Brain pericyte (primary cell): Measurements from ENCODE around the gene RGL1.
A peak's percentile ranks its signal among the peaks of the same experiment; 100 is the strongest.

ENCODE experiments used
- DNase-seq: peaks from one replicate; pipeline ENCODE4 v3.0.0-alpha.2; 2012; ENCODE audit warnings: low read depth, low spot score

RGL1 gene

DNA sequence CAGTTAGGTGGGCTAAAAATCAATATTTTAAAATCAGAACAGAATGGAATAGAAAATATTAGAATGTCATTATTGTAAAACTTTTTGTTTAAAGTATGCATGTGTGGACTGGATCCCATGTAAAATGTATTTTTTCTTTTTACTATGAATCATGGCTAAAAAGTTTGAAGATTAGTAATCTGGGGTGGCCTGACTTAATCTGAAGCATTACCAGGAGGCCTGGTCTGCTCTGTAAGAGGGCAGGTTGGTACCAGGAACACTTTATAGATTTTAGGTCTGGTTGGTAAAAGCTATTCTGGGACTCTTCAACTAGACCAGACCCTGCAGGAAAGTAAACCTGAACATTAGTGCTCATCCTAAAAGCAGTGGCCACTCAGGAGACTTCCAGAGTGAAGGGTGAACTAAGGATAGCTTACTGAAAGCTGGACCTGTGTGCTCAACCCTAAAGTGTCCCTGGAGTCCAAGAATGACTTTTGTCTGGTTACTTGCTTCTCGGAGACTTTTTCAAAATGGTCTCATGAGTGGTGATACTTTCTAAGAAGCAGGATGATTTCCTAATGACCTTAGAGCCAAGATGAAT lies 16.5 kb downstream of the RGL1 start:
- DNase-seq = no peak

DNA sequence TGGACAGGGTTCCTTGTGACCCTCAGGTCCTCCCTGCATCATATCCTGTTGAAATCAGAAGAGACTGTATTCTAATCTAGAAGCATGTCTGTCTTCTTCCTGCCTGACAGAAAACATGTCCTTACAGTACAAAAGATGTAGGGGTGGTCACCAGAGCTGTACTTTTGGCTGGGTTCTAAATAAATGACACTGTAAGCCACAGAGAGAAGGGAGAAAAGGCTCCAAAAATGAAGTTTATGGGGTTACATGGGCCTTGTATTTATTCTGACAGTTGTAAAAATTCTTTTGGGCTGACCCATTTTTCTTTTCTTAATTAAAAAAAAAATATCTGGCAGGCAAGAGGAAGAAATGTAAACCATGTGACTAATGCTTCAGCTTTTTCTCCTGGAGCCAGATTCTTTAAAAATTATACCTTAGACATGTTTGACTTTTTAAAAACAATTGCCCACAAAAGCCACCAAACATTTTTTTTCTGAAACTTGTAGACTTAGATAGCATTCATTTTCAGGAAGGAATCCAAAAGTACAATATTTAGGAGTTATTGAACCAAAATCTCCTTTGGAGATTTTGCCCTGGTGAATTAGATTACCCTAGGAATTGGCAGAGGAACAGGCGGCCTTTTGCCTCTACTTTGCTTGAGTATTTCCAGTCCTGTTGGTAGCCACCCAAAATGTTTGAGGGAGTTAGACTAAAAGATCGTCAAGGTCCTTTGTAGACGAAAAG lies 17.1 kb downstream of the RGL1 start:
- DNase-seq = no peak

DNA sequence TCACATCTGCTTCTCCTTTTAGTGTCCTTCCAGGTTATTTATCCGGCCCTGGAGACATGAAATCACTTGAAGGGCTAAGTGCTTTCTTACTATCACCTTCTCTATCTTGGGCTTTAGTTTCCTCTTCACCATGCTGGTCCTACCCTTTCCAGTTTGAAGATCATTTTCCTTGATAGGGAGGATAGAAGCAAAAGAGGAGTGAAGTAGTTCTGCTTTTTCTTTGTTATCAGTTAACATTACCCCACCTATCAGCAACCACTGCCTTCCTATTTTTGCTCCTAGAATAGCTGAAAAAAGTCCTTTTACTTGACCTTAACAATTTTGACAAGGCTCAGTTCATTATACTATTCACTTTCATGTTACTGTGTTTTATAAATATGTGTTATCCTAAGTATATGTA lies 19.4 kb downstream of the RGL1 start:
- DNase-seq = no peak

DNA sequence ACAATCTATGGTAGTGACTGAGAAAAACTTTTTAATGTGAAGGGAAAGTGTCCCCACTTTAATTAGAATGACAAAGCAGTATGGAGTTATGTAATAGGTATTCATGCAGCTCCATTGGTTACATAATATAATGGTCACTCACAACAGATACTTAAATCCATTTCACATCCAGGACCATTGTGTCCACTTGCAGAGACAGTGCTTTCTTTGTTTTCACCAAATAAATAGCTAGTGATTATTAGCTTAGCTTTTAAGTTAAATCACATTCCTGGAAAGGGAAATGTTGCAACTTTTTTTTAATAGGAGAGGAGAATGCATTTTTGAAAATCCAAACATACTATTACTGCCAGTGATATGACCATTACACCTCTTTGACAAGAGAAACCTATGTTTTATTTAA lies 22.9 kb downstream of the RGL1 start:
- no peak for DNase-seq

DNA sequence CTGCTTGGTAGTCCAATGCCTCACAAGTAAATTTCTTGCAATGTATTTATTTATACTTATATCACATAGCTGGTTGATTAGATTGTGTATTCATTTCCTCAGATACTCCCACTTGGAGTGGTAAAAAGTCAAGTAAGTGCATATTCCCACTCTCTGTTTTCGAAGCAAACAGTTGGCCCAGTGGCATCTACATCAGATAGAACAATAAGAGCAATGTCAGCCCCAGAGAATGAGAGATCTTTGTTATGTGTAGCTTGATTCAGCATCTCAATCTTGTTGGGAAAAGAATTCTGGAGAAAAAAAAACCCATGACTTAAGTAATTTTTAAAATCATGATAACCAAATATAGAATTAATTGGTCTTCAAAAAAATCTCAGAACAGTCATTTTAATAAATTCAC lies 25.5 kb downstream of the RGL1 start:
- DNase-seq = no peak

DNA sequence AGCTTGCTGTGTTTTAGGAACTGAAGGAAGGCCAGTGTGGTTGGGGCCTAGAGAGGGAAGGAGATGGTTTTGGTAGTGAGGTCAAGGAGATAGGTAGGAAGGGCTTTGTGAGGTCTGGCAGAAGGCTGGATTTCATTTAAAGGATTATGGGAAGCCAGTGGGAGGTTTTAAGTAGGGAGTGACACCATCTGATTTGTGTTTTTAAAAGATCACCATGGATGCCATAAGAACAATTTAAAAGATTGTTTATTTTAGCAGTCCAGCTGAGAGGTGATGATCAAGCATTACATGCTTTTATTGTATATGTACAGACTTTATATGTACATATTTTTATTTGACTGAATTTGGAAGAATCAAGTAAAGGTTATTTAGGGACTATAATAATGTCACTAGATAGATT lies 26.4 kb downstream of the RGL1 start:
- no peak for DNase-seq

DNA sequence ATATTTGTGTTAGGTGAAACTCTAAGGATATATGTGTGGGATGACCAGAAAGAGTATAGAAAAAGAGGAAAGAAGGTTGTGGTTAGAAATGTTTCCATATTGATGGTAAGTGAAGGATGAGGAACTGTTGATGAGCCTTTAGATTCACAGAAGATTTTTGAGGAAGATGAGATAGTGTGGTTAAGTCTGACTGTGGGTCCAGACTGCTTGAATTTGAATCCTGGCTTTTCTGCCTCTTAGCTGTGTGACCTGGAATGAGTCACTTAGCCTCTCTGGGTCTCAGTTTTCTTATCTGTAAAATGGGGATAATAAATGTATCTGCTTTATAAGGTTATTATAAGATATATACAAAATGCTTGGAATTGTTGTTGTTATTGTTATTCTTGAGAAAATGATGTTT lies 27.5 kb downstream of the RGL1 start:
- DNase-seq = no peak

DNA sequence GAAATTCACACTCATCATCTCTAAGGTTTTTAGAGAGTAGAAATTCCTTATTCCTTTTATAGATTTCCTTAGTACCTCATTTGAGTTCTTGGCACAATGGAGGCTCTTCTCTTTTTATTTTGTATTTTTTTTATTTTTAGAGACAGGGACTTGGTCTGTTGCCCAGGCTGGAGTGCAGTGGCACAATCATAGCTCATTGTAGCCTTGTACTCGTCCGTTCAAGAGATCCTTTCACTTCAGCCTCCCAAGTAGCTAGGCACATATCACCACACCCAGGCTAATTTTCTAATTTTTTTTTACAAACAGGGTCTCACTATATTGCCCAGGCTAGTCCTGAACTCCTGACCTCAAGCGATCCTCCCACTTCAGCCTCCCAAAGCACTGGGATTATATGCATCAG lies 29.6 kb downstream of the RGL1 start:
- no peak for DNase-seq

DNA sequence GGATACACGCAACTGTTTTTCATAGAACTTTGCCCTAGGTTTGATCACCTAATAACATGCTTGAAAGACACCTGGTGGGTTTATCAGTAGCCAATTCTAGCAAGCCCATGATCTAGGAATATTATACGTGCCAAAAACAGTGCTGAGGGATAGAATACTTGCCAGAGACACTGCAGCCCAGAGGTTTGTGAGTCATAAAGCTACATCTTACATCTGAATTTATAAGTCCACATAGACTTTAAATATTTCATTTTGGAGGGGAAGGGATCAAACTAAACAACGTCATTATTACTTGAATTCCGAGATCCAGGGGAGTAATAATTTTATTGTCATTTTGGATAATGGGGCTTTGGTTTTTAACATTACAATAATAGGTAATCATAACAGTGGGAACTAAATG lies 31.7 kb downstream of the RGL1 start:
- DNase-seq = no peak

DNA sequence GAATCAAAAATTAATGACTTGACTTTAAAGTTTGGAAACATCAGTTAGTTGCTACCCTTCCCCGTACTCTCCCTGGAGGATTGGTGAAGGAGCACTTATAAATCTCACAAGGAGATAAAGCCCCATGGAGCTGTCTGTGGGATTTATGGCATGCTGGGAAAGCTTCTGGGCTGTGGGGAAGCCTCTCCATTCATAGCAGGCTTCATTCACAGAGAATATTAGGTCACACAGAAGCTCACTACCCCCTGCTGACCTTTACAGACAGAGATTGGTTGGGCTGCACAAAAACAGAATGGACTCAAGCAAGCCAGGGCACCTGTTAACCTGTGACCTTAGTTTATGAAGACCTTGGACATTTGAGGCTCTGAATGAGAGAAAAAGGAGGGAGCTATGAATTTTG lies 32.1 kb downstream of the RGL1 start:
- no peak for DNase-seq

DNA sequence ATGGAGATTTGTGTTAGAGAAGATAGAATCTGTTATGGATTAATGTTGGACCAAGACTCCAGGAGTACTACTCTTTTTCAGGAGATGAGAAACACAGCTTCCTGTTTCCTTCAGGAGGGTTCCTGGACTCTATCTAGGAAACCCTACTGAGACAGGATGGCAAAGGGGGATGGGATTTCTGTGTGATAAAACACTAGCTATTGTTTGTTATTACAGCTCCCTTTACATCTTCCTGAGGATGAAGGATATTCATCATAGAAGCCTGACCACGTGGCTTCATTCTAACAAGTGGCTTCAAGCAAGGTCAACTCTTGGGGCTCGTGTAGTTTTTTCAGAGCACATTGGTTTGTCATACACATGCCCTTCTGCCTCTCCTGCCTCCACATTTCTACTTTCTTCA lies 33.3 kb downstream of the RGL1 start:
- DNase-seq = no peak

DNA sequence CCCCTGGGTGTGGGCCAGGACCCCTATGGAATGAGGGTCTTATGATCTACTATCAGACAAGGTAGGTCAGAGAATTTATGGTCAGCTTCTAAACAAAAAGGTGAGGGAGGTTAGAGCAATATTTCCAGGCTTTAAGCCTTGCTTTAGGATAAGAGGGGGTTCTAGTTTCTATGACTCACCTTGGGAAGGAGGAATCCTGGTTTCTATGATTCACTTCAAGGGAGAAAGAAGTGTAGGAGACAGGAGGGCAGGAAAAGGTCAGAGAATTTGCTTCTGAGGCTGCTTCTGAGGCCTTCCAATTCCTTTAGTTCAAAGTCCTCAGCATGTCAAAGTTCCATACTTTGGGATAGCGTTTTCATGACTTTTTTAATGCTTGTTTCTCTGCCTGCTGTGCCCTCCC lies 35.2 kb downstream of the RGL1 start:
- no peak for DNase-seq

DNA sequence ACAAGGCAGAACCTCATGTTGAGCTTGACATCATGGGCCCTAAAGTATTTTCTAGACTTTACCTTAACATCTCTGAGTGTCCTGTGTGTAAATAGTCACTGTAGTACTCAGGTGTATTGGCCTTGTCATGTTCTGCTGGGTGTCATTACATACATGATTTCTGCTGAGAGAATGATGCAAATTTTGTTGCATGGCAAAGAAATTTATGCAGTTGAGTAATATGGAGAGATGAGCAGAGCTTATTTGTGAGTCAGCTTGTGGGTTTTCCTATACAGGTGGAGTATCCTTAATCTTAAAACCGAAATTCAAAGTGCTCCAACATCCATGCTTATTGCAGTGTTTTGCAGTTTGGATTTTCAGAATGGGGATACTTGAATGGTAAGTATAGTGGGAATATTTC lies 36.6 kb downstream of the RGL1 start:
- no peak for DNase-seq

DNA sequence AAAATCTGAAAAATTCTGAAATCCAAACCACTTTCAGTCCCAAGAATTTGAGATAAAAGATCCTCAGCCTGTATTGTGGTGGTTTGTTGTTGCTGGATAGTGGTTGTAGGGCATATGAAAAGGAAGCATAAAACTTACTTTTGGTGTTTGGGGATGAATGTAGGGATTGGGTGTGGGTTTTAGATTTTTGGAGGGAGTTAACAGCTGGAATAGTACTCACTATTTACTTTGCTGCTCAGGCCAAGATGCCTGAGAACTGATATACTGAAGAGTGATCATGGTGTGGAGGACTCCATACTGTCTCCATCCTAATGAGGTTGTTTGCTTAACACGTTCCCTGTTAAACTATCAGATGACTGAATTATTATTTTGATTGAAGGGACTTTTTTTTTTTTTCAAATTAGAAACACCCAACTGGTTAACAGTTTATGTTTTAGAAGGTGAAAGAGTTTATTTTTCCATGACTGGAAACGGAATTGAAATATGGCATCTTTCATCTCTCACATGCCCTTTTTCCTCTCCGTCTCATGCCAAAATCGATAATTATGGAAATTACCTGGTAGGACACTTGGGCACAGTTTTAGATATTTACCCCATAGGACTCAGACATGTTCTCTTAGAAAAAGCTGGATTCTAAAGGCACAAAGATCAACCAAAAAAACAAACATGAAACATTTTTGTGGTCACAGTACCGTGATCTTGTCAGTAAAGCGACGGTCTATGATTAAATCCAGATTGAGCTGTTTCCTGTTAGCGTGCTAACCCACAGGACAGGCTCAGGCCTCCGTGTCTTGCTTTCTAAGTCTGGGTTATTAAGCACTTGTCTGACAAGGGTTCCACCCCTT lies 37.3 kb downstream of the RGL1 start:
- DNase-seq = peak; percentile 88

DNA sequence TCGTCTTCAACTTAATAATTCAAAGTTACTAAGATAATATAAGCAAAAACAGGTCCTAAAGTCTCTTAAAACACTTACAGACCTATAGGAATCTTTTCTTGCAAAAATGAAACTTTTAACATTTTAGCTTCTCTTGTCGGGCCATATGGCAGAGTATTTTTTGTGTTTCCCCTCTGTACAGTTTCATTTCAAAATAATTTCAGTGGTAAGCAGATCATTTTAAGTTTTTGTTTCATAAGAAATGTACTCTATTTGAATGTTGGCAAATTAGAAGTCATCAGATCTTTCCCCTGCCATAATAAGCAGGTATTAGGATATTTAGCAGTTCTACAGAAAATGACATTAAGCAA lies 37.9 kb downstream of the RGL1 start:
- DNase-seq = no peak

DNA sequence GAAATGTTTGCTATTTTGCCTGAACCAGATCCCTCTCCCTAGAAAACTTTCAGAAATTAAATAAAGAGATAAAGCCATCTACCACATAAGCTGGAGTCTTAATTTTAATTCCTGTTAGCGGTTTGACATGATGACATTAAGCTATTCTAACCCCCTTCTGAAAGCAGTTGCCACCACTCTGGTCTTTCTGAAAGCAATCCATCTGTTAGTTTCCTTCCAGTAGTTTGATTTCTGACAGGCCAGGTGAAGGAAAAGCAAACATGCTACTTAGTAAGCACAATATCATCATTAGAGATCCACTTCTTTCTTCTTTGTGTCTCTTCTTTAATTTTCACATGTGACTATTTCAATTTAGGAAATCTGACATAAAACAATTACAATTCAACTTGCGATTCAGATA lies 39.9 kb downstream of the RGL1 start:
- DNase-seq = no peak

DNA sequence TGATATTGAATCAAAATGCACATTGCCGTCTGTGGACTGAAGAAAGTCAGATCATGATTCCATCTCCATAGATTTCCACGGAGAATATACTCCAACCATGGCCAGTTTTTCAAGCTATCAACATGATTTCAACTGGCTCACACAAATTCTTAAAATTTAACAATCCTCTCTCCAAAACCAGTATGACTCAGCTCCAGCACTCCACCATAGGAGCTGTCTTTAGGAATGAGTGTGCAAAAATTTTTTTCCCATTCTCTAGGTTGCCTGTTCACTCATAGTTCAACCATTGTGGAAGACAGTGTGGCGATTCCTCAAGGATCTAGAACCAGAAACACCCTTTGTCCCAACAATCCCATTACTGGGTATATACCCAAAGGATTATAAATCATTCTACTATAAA lies 40.8 kb downstream of the RGL1 start:
- no peak for DNase-seq

DNA sequence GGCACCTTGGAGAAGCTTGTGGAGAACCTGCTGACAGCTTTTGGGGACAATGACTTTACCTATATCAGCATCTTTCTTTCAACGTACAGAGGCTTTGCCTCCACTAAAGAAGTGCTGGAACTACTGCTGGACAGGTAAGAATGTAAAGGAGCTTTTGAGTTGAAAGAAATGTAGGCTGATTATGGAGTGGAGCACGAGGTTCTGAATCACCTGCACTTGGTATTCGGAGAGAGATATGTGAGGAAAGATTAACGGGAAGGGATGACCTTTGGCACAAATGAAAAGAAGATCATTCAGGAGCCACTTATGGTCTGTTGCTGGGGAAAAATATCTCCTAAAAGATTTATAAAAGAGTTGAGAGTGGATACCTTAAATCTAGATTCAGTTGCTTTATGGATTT lies 42.7 kb downstream of the RGL1 start:
- no peak for DNase-seq

DNA sequence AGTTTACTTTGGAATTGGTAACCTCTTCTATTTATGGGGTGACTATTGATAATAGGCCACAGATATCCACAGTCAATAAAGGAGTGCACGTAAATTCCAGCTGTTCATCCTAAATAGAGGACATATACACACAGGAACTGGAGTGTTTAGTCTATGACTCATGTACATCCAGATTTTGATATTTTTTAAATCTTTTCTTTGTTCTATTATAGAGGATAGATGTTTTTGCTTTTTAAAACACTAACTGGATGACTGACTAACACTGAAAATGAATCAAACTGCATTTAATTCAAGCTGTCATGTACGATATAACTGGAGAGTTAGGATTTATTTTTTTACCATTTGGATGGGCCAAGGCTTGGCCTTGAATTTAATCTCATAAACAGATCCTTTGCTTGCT lies 45.9 kb downstream of the RGL1 start:
- DNase-seq = no peak

DNA sequence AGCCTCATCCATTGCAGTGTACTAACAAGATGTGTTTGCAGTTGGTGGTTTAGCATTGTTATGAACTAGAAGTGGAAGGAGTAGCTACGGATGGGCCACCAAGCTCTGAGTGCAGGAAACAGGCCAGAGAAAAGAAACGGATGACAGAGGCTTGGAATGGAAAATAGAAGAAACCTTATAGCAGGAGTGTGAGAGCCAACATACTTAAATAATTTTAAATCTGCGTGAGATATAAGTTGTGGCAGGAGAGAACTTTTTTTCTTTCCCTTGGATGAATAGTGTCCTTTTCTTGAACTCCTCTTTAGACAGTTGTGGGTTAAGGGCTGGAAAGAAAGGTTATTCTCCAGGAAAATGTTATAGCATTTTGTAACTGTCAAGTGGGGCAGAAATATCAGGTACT lies 54.2 kb downstream of the RGL1 start:
- no peak for DNase-seq

DNA sequence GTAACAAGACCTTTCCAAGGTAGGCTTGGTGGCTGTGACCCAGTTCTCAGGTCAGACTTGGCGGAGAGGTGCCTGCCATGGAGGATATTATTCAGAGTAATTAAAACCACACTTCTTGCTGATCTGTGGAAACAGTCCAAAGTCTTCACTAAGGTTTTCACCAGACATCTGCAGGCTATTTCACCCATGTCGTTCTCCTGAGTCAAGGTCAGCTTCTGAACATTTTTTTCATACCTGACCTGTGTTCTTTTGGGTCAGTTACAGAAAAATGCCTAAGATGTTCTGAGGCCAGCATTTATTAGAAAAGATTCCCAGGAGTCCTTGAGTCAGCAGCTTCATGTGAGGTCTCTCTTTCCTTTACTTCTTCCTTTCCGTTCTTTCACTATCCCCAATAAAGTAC lies 54.9 kb downstream of the RGL1 start:
- no peak for DNase-seq

DNA sequence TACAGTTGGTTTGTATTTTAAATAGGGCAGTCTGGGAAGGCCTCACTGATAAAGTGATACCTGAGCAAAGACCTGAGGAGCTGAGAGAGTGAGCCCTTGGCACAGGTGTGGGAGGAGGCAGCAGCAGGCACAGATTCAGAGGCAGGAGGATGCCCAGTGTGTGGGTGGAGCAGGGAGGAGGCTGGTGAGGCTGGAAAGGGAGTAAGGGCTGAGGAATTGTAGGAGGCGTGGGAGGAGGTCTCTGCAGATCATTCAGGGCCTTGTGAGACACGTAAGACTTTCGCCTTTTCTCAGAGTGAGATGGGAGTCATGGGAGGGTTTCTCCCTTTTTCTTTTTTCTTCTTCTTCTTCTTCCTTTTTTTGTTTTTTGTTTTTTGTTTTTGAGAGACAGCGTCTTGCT lies 58.0 kb downstream of the RGL1 start:
- DNase-seq = no peak

DNA sequence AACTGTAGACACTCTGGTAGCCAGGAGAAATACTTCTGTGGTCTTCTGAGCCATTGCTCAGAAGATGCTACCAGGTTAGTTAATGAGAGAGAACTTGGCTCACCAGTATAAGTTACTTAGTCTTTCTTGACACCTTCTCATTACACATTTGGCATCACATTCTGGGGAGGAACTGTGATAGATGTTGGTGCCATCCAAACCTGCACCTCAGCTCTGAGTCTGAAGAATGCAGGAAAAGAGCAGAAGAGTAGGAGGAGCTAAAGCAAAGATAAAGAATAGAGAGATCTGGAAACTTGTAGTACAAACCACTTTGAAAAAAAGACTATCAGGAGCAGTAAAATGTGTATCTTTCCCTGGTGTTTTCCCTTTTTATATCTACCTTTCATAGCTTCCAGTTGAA lies 58.9 kb downstream of the RGL1 start:
- no peak for DNase-seq
